GM12878 (cell line): ENCODE results near the gene RCAN2. TPM values are rescaled to one million over a fixed set of nuclear protein-coding genes. Genes with fewer than 3 reads are reported as not detected.

Experiments
- ATAC-seq: fragments of 200-7000 bp; cut with Tn5 transposase; 3 replicates; pipeline ENCODE4 v1.9.1; 2020; ENCODE audit warnings: mild to moderate bottlenecking, moderate library complexity
- BruUV-seq: library from RNA; stranded (reverse); fragments of 400-500 nt; replicated peaks from 2 replicates; lab custom pipeline; 2021; lab: Mats Ljungman, UMichigan
- CTCF ChIA-PET: fragments of 300-600 bp; sonication (Branson Sonifier 250); formaldehyde crosslinking; extraction: SDS; loops from one replicate; lab custom pipeline; 2021; ENCODE audit warnings: inconsistent platforms; lab: Yijun Ruan, JAX
- POLR2A ChIA-PET: fragments of 350-600 bp; formaldehyde crosslinking; extraction: SDS; loops from one replicate; lab custom pipeline; 2021; ENCODE audit warnings: inconsistent platforms; lab: Charles Lee
- RAD21 ChIA-PET: fragments of 300-600 bp; sonication (Branson Sonifier 250); formaldehyde crosslinking; loops from one replicate; lab custom pipeline; 2023; ENCODE audit warnings: antibody characterized with exemption; ENCODE audit not compliant: unreplicated experiment; lab: Charles Lee
- SMC1A ChIA-PET: fragments of 300-600 bp; sonication (Branson Sonifier 250); formaldehyde crosslinking; loops from one replicate; lab custom pipeline; 2023; ENCODE audit not compliant: unreplicated experiment, uncharacterized antibody; lab: Charles Lee
- DNase-seq: peaks from one replicate; pipeline ENCODE4 v3.0.0-alpha.2; 2011; ENCODE audit warnings: low read depth, low spot score
- FAIRE-seq: peaks from 3 replicates; lab custom pipeline; 2011; peaks lifted over from hg19 to GRCh38; lab: Jason Lieb, UNC
- H2AFZ ChIP-seq: 2 replicates; pipeline ENCODE4 v1.6.0; 2011; ENCODE audit warnings: low read depth, low read length, control low read depth; ENCODE audit not compliant: control insufficient read depth
- H3K27ac ChIP-seq: 2 replicates; pipeline ENCODE4 v1.5.1; 2011; ENCODE audit warnings: control low read depth; ENCODE audit not compliant: control insufficient read depth, insufficient read depth
- H3K27me3 ChIP-seq, 2 experiments: replicated peaks in 1 of 2; 2 replicates each; pipeline versions ENCODE4 v1.6.0 to v1.6.1; 2011; ENCODE audit warnings: low read length in 1 of 2; ENCODE audit not compliant: control insufficient read depth in 2 of 2, insufficient read depth in 2 of 2
- H3K36me3 ChIP-seq, 2 experiments: 2 replicates each; pipeline ENCODE4 v1.5.1; 2011; ENCODE audit warnings: low read length in 1 of 2; ENCODE audit not compliant: control insufficient read depth in 2 of 2, insufficient read depth in 2 of 2
- H3K4me1 ChIP-seq: 2 replicates; pipeline ENCODE4 v1.6.1; 2011; ENCODE audit warnings: mild to moderate bottlenecking, low read length, moderate library complexity, mixed read lengths; ENCODE audit not compliant: control insufficient read depth, insufficient read depth
- H3K4me2 ChIP-seq: 2 replicates; pipeline ENCODE4 v1.6.0; 2011; ENCODE audit warnings: control low read depth; ENCODE audit not compliant: control insufficient read depth, insufficient read depth
- H3K4me3 ChIP-seq: fragments of 200-600 bp; sonication (generic); 2 replicates; pipeline ENCODE4 v1.5.1; 2016
- H3K79me2 ChIP-seq: 2 replicates; pipeline ENCODE4 v1.6.0; 2011; ENCODE audit warnings: low read length; ENCODE audit not compliant: control insufficient read depth, insufficient read depth
- H3K9ac ChIP-seq: 2 replicates; pipeline ENCODE4 v1.8.0; 2011; ENCODE audit warnings: low read length, control low read depth, mixed read lengths; ENCODE audit not compliant: control insufficient read depth, insufficient read depth
- H3K9me3 ChIP-seq: replicated peaks from 3 replicates; pipeline ENCODE4 v1.5.1; 2011; ENCODE audit warnings: mild to moderate bottlenecking, low read length; ENCODE audit not compliant: control insufficient read depth, insufficient read depth
- H4K20me1 ChIP-seq: 2 replicates; pipeline ENCODE4 v1.6.0; 2011; ENCODE audit not compliant: control insufficient read depth, insufficient read depth
- BMI1 ChIP-seq: fragments of 450-650 bp; IDR thresholded peaks from 2 replicates; pipeline ENCODE4 v1.6.1; 2016; ENCODE audit warnings: mild to moderate bottlenecking, moderate library complexity, borderline replicate concordance
- FOS ChIP-seq: IDR thresholded peaks from 3 replicates; pipeline ENCODE4 v1.6.1; 2011; ENCODE audit warnings: borderline replicate concordance; ENCODE audit not compliant: insufficient read length; ENCODE audit errors: extremely low read depth
- FOXK2 ChIP-seq: fragments of 450-650 bp; IDR thresholded peaks from 2 replicates; pipeline ENCODE4 v1.6.1; 2017; ENCODE audit warnings: mild to moderate bottlenecking, moderate library complexity
- KDM1A ChIP-seq: fragments of 200-600 bp; sonication (generic); IDR thresholded peaks from 2 replicates; pipeline ENCODE4 v1.6.1; 2016; ENCODE audit warnings: borderline replicate concordance
- RAD21 ChIP-seq: IDR thresholded peaks from 2 replicates; pipeline ENCODE4 v1.6.1; 2011; ENCODE audit warnings: mild to moderate bottlenecking, low read depth, low read length, moderate library complexity; ENCODE audit not compliant: insufficient read depth
- RUNX3 ChIP-seq: IDR thresholded peaks from 2 replicates; pipeline ENCODE4 v1.6.1; 2012; ENCODE audit warnings: low read length, inconsistent platforms
- SMC3 ChIP-seq: IDR thresholded peaks from 2 replicates; pipeline ENCODE4 v1.6.1; 2011; ENCODE audit warnings: low read length, improper control_type of control experiment, borderline replicate concordance
- SP1 ChIP-seq: IDR thresholded peaks from one replicate; pipeline ENCODE4 v1.6.1; 2011; ENCODE audit warnings: low read depth, low read length
- SRF ChIP-seq, 2 experiments: IDR thresholded peaks; 2 replicates each; pipeline ENCODE4 v1.6.1; 2011; ENCODE audit warnings: low read depth in 2 of 2, low read length in 2 of 2, mild to moderate bottlenecking in 1 of 2, moderate library complexity in 1 of 2
- YY1 ChIP-seq: IDR thresholded peaks from 2 replicates; pipeline ENCODE4 v1.6.1; 2011; ENCODE audit warnings: low read depth, mild to moderate bottlenecking, low read length
- ZNF274 ChIP-seq: IDR thresholded peaks from one replicate; pipeline ENCODE4 v1.8.0; 2011; ENCODE audit not compliant: insufficient read length, insufficient read depth
- ZNF622 ChIP-seq: fragments of 450-650 bp; IDR thresholded peaks from 2 replicates; pipeline ENCODE4 v1.6.1; 2017; ENCODE audit warnings: mild to moderate bottlenecking, inconsistent platforms
- WGBS: methylation state at CpG from one replicate; pipeline ENCODE4 v1.1.6; 2016; ENCODE audit warnings: low lambda C conversion rate; ENCODE audit not compliant: insufficient replicate concordance, insufficient coverage; ENCODE audit errors: missing lambda C conversion rate; 5-methylcytosine and 5-hydroxymethylcytosine counted together
- in situ Hi-C: fragments of 300-500 bp; cut with MboI; formaldehyde crosslinking; loops from 9 replicates; pipeline ENCODE4 v1.14.3; 2018; ENCODE audit warnings: mixed read lengths
- intact Hi-C: fragments of 100-400 bp; cut with micrococcal nuclease; formaldehyde crosslinking; loops from one replicate; pipeline ENCODE4 v1.14.2; 2022; ENCODE audit not compliant: unreplicated experiment
- polyA plus RNA-seq, 11 experiments: library from polyadenylated mRNA; depleted of rRNA in 4 of 11; unstranded in 6 of 11; stranded (reverse) in 5 of 11; fragments of >200 nt; fragmentation: Nextera tagmentation in 4 of 11; fragmentation: Illumina TruSeq in 1 of 11; extraction: Ambion mirVana in 4 of 11; extraction: Trizol in 1 of 11; gene quantifications; 1 replicate in 1 of 11; 2 replicates in 10 of 11; pipeline versions ENCODE4 v1.2.1 to v1.2.3, GENCODE V29; 2011 to 2016; ENCODE audit warnings: inconsistent platforms in 2 of 11, missing spikeins in 2 of 11, low read depth in 1 of 11
- total RNA-seq, 4 experiments: library from RNA; depleted of rRNA in 3 of 4; stranded (reverse); fragments of >200 nt in 3 of 4; fragmentation: Illumina TruSeq in 1 of 4; extraction: Trizol in 1 of 4; gene quantifications; 2 replicates each; pipeline versions ENCODE4 v1.2.1 to v1.2.3, GENCODE V29; 2013 to 2021
- TF ChIP-seq, protein P1 (sequence below): fragments of 450-650 bp; IDR thresholded peaks from 2 replicates; pipeline ENCODE4 v1.6.1; 2016; ENCODE audit warnings: mild to moderate bottlenecking, moderate library complexity, borderline replicate concordance
- TF ChIP-seq, protein P2 (sequence below): IDR thresholded peaks from 2 replicates; pipeline ENCODE4 v1.6.1; 2011; ENCODE audit warnings: borderline replicate concordance, low read depth, mild to moderate bottlenecking, moderate library complexity, low read length; ENCODE audit not compliant: insufficient read depth, poor library complexity, severe bottlenecking

The RCAN2 gene
- total and polyA plus RNA-seq, 10 of the 15 experiments (the other 5 are each of a cell fraction or from before 2014, with no cell fraction given): 0.06 TPM; not detected in 9

DNA sequence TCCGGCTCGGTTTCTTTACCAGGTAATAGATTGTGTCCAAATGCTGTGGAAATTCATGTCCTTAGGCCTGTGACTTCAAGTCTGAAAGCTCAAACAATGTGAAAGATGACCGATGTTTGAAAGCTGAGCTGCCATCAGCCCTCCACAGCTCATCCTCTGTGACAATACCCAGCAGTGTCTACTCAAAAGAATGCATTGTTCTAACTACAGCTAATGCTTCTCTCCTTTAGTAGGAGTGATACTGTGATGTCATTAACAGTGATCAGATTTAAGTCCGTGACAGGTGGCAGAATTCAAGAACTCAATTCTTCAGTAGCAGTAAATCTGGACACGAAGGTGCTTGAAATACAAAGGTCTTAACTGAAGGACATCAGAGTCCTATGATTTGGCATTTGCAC, 97.3 kb downstream of the RCAN2 start:
- Histone ChIP-seq H2AFZ (no peak overlapping the region), H3K36me3 (no peaks in the 10 kb centered on the region), H3K4me2 (no peak overlapping the region), H4K20me1 (no peaks in the 10 kb centered on the region), H3K4me3 (no peak overlapping the region), H3K9me3 (no peaks in the 10 kb centered on the region; the same call in 2 of the 3 replicates), H3K79me2 (no peaks in the 10 kb centered on the region), H3K27me3 (no peaks in the 10 kb centered on the region; a peak in 1 of 4 replicates), H3K4me1 (no peaks in the 10 kb centered on the region), H3K27ac (no peak overlapping the region), H3K9ac (no peak overlapping the region)
- ChIA-PET SMC1A (no interaction called here), RAD21 (no interaction called here), CTCF (no interaction called here), POLR2A (no interaction called here)
- no TSS peak for BruUV-seq
- FAIRE-seq (no peak), DNase-seq (no peak), ATAC-seq (no peak)
- in situ Hi-C loops (no loop called here), intact Hi-C loops (no loop called here)
- TF ChIP-seq YY1 (no peak), RAD21 (no peak), BMI1 (no peak), KDM1A (no peak), ZNF274 (no peak), ZNF622 (no peak), SP1 (no peak), FOXK2 (no peak), SMC3 (no peak), SRF (IDR thresholded peaks at IDR 0.05; ENCODE audit: low read depth in 2 of 2, low read length in 2 of 2) (no peak), RUNX3 (no peak), FOS (no peak)
- TF ChIP-seq, protein P1, sequence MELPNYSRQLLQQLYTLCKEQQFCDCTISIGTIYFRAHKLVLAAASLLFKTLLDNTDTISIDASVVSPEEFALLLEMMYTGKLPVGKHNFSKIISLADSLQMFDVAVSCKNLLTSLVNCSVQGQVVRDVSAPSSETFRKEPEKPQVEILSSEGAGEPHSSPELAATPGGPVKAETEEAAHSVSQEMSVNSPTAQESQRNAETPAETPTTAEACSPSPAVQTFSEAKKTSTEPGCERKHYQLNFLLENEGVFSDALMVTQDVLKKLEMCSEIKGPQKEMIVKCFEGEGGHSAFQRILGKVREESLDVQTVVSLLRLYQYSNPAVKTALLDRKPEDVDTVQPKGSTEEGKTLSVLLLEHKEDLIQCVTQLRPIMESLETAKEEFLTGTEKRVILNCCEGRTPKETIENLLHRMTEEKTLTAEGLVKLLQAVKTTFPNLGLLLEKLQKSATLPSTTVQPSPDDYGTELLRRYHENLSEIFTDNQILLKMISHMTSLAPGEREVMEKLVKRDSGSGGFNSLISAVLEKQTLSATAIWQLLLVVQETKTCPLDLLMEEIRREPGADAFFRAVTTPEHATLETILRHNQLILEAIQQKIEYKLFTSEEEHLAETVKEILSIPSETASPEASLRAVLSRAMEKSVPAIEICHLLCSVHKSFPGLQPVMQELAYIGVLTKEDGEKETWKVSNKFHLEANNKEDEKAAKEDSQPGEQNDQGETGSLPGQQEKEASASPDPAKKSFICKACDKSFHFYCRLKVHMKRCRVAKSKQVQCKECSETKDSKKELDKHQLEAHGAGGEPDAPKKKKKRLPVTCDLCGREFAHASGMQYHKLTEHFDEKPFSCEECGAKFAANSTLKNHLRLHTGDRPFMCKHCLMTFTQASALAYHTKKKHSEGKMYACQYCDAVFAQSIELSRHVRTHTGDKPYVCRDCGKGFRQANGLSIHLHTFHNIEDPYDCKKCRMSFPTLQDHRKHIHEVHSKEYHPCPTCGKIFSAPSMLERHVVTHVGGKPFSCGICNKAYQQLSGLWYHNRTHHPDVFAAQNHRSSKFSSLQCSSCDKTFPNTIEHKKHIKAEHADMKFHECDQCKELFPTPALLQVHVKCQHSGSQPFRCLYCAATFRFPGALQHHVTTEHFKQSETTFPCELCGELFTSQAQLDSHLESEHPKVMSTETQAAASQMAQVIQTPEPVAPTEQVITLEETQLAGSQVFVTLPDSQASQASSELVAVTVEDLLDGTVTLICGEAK: no peak
- TF ChIP-seq, protein P2, sequence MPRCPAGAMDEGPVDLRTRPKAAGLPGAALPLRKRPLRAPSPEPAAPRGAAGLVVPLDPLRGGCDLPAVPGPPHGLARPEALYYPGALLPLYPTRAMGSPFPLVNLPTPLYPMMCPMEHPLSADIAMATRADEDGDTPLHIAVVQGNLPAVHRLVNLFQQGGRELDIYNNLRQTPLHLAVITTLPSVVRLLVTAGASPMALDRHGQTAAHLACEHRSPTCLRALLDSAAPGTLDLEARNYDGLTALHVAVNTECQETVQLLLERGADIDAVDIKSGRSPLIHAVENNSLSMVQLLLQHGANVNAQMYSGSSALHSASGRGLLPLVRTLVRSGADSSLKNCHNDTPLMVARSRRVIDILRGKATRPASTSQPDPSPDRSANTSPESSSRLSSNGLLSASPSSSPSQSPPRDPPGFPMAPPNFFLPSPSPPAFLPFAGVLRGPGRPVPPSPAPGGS: no peak
- 15% methylated on average over 5 of the region's 5 CpGs for WGBS
